ENCODE measurements around the gene CD6. TPM values are rescaled to one million over a fixed set of nuclear protein-coding genes. Genes with fewer than 3 reads are reported as not detected.

The CD6 gene
- total RNA-seq = not detected in 2 replicates

GRCh38 chr11:60971520-60971919, at the start of gene CD6:
Gene CD6, plus strand, starts transcription at chr11:60971680. Its CDS starts 186 bp downstream, at chr11:60971866.

GRCh38 chr11:60924110-60924905, 47.2 kb upstream of the CD6 start, which contains the start of gene TMEM132A:
Gene TMEM132A, plus strand, starts transcription at chr11:60924460. Its CDS starts 174 bp downstream, at chr11:60924634.

GRCh38 chr11:60951904-60952741, 19.4 kb upstream of the CD6 start, which contains the start of gene SLC15A3:
Gene SLC15A3, minus strand, starts transcription at chr11:60952176. Its CDS starts 625 bp downstream, at chr11:60951551.

Other genes with a start within 250 kb of the CD6 start
- gene MS4A18, start 247.0 kb upstream of the CD6 start, total RNA-seq = not detected in 2 replicates
- gene MS4A15, start 214.8 kb upstream of the CD6 start, total RNA-seq = not detected in 2 replicates
- gene MS4A10, start 186.3 kb upstream of the CD6 start, total RNA-seq = not detected in 2 replicates
- gene CCDC86, start 129.6 kb upstream of the CD6 start, total RNA-seq = 19.7 and 23.0 TPM in 2 replicates
- gene PTGDR2, start 115.7 kb upstream of the CD6 start, total RNA-seq = 0.29 TPM in 1 of 2 replicates, not detected in the other
- 1.0 and 1.9 TPM in 2 replicates for gene ZP1, start 104.1 kb upstream of the CD6 start, total RNA-seq
- gene PRPF19, start 65.1 kb upstream of the CD6 start, total RNA-seq = 60.6 and 66.8 TPM in 2 replicates
- 54.5 and 59.8 TPM in 2 replicates for gene TMEM109, start 57.5 kb upstream of the CD6 start, total RNA-seq
- gene TMEM132A, start 47.2 kb upstream of the CD6 start, total RNA-seq = 15.1 and 16.9 TPM in 2 replicates
- 9.0 and 17.3 TPM in 2 replicates for gene SLC15A3, start 19.5 kb upstream of the CD6 start, total RNA-seq
- not detected in 2 replicates for gene CD5, start 130.8 kb downstream of the CD6 start, total RNA-seq
- 6.0 and 8.5 TPM in 2 replicates for gene VPS37C, start 189.7 kb downstream of the CD6 start, total RNA-seq
- gene PGA3, start 231.8 kb downstream of the CD6 start, total RNA-seq = not detected in 2 replicates

Measured in cardiac ventricle fibroblast (primary cell).